Psoas muscle (tissue), 8 donors: ENCODE measurements around the gene SAE1. TPM values are rescaled to one million over a fixed set of nuclear protein-coding genes. Genes with fewer than 3 reads are reported as not detected.
A peak's percentile ranks its signal among the peaks of the same experiment; 100 is the strongest.

Experiments
- ATAC-seq, 4 donors: fragments of 200-7000 bp; cut with Tn5 transposase; one replicate each; pipeline ENCODE4 v1.9.1; 2020; ENCODE audit warnings: moderate library complexity in 3 of 4, mild to moderate bottlenecking in 2 of 4
- DNase-seq, 2 donors: peaks; one replicate each; pipeline ENCODE4 v3.0.0-alpha.2; 2020
- H3K27ac ChIP-seq: fragments of 200-600 bp; one replicate; pipeline ENCODE4 v1.8.0; 2022
- H3K27me3 ChIP-seq, 3 donors: fragments of 200-600 bp in 1 of 3; one replicate each; pipeline versions ENCODE4 v1.6.1 to v1.8.0; 2013 to 2022; ENCODE audit warnings: low read length in 2 of 3, mild to moderate bottlenecking in 2 of 3, moderate library complexity in 1 of 3; ENCODE audit not compliant: insufficient read depth in 3 of 3
- H3K36me3 ChIP-seq, 2 donors: fragments of 200-600 bp in 1 of 2; one replicate each; pipeline versions ENCODE4 v1.6.1 to v1.8.0; 2013 to 2022; ENCODE audit warnings: low read depth in 1 of 2, mild to moderate bottlenecking in 1 of 2, moderate library complexity in 1 of 2; ENCODE audit not compliant: insufficient read depth in 1 of 2
- H3K4me1 ChIP-seq: fragments of 200-600 bp; one replicate; pipeline ENCODE4 v1.8.0; 2022
- H3K4me3 ChIP-seq: fragments of 200-600 bp; one replicate; pipeline ENCODE4 v1.8.0; 2022; ENCODE audit warnings: mild to moderate bottlenecking
- H3K9me3 ChIP-seq: fragments of 200-600 bp; one replicate; pipeline ENCODE4 v1.8.0; 2022
- WGBS, 3 donors: extraction: QIAGEN DNeasy Blood & Tissue Kit; methylation state at CpG; one replicate each; pipeline versions ENCODE4 v1.1.6 to v1.1.7; 2013; 5-methylcytosine and 5-hydroxymethylcytosine counted together
- intact Hi-C, 2 donors: fragments of 100-400 bp; cut with DNase I; formaldehyde crosslinking; loops; one replicate each; pipeline versions ENCODE4 v1.11.0 to v1.14.2; 2022
- polyA plus RNA-seq, 3 donors: library from polyadenylated mRNA; stranded (reverse); fragments of 200-250 nt; gene quantifications; one replicate each; pipeline ENCODE4 v1.2.3, GENCODE V29; 2013
- total RNA-seq, 4 donors: library from RNA; stranded (reverse); fragmentation: NEBNext Ultra II Directional in 2 of 4; extraction: Animal tissue kit (Norgen Biotek cat#: 25700) in 2 of 4; gene quantifications; one replicate each; pipeline versions ENCODE4 v1.2.1 to v1.2.4, GENCODE V29; 2021 to 2023
- TF ChIP-seq, protein P1 (sequence below): fragments of 200-600 bp; IDR thresholded peaks from one replicate; pipeline ENCODE4 v1.8.0; 2022; ENCODE audit warnings: antibody characterized with exemption
- donor health status: healthy with polysubstance abuse.
- donor health status: DM: no; HTN: no; CAD: no; lungs with moderate emphysema.
- donor health status: Bipolar disorder and iron deficiency.
- donor health status: healthy.
- donor health status: DM: yes; HTN: yes; CAD: no.
- donor health status: DM: no; HTN: no; CAD: no.
- donor health status: DM: no; HTN: no; CAD: no.
- donor health status: DM: yes; HTN: yes; CAD: no.

SAE1 gene
- total and polyA plus RNA-seq, 7 donors = 30.7 to 63.4 (median 42.0) TPM

DNA sequence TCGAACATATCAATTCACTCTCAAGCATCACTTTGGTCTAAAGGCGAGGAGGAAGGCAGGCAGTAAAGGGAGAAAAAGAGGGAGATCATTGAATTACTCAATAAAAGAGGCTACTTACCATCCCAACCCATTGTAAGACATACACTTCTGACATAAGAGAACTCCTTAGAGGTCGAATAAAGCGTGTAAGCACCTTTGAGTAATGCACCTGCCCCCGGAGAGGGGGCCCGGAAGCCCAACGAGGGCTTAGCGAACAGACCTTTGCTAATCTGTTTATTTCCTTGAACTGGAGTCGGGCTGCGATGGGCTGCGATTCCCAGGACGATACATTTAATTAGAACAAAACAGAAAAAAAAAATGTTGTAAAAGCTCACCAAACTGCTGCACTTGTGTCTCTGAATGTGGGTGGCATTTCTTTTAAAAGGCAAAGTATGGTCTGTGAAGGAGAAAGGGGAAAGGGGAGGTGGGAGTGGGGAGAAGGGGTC lies 20.1 kb upstream of the SAE1 start:
- no peaks in the 10 kb centered on the region for H3K27me3 ChIP-seq
- no peaks in the 10 kb centered on the region for H3K36me3 ChIP-seq
- peak overlapping the region; percentile 100 for H3K27ac ChIP-seq
- intact Hi-C loops = loop anchor here in 1 of 2 donors (2.0 kb wide), 1 partner anchor 18 kb away; no protein-coding TSS in a partner anchor
- H3K4me1 ChIP-seq = peaks cover 49% of the 10 kb centered on the region
- peak overlapping the region; percentile 97 for H3K4me3 ChIP-seq
- no peaks in the 10 kb centered on the region for H3K9me3 ChIP-seq
- TF ChIP-seq, protein P1, sequence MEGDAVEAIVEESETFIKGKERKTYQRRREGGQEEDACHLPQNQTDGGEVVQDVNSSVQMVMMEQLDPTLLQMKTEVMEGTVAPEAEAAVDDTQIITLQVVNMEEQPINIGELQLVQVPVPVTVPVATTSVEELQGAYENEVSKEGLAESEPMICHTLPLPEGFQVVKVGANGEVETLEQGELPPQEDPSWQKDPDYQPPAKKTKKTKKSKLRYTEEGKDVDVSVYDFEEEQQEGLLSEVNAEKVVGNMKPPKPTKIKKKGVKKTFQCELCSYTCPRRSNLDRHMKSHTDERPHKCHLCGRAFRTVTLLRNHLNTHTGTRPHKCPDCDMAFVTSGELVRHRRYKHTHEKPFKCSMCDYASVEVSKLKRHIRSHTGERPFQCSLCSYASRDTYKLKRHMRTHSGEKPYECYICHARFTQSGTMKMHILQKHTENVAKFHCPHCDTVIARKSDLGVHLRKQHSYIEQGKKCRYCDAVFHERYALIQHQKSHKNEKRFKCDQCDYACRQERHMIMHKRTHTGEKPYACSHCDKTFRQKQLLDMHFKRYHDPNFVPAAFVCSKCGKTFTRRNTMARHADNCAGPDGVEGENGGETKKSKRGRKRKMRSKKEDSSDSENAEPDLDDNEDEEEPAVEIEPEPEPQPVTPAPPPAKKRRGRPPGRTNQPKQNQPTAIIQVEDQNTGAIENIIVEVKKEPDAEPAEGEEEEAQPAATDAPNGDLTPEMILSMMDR = no peak
- no peak for ATAC-seq
- WGBS, 3 donors = 16 to 32% (median 24%) methylated on average over 12 of the region's 12 CpGs
- DNase-seq = no peak

DNA sequence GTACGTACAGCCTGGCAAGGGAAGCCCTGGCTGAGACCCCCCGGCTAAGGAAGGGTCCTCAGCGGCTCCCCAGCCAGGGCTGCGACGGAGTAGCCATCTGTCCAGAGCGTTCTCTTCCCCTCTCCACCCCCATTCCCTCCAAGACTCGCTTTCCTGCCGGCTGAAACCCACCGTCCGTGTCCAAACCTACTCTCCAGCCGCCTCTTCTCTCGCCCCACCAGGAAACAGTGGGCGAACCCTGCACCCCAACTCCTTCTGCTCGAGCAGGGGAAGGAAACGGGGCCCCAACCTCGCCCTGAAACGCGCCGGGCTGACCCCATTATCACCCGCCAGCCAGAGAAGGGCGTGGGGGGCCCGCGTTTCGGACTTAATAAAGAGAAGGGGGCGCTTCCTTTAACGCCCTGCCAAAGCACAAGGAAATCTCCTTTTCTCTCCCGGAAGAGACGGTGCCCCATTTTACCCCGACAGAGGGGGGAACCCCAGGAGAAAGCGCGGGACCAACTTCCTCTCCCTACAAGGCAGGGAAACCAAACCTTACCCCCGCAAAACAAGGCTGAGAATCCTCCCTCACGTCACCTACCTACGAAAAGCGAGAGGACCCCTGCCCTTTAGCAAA lies 19.5 kb upstream of the SAE1 start:
- Histone ChIP-seq H3K4me3 (peak overlapping the region; percentile 97), H3K36me3 (no peaks in the 10 kb centered on the region), H3K4me1 (peaks cover 44% of the 10 kb centered on the region), H3K9me3 (no peaks in the 10 kb centered on the region), H3K27me3 (no peaks in the 10 kb centered on the region), H3K27ac (peak overlapping the region; percentile 100)
- TF ChIP-seq, protein P1 = no peak
- WGBS, 3 donors = 5 to 8% (median 8%) methylated on average over 33 to 35 of the region's 35 CpGs
- no peak for ATAC-seq
- peak in 1 of 2 donors; percentile 63 for DNase-seq
- intact Hi-C loops = loop anchor here in 1 of 2 donors (2.0 kb wide), 1 partner anchor 18 kb away; no protein-coding TSS in a partner anchor

DNA sequence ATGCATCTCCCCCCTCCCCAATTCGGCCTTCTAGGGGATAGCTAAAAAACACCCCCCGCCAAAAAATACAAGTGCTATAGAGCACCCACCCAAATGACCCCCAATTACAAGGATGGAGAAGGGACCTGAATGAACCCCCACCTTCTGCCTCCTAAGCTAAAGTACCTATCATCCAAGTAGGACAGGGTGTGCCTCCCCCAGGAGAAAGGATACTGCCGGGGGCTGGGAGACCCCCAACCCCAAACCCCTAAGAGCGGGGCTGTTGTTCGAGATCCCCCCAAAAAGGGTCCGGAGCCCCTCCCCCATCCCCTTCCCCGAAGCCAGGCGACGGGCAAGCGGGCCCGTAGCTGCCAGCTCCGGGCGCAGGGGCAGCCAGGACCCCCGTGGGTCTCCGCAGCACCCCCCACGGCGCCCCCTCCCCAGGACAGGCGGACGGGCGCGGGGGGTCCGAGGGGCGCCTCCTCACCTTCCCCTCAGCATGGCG lies 18.9 kb upstream of the SAE1 start:
- ATAC-seq (no peak), DNase-seq (no peak)
- Histone ChIP-seq H3K36me3 (no peaks in the 10 kb centered on the region), H3K9me3 (no peaks in the 10 kb centered on the region), H3K4me3 (peak overlapping the region; percentile 97), H3K4me1 (peaks cover 38% of the 10 kb centered on the region), H3K27me3 (no peaks in the 10 kb centered on the region), H3K27ac (peak overlapping the region; percentile 100)
- intact Hi-C loops = loop anchor here in 1 of 2 donors (2.0 kb wide), 1 partner anchor 19 kb away; no protein-coding TSS in a partner anchor
- TF ChIP-seq, protein P1 = no peak
- WGBS, 3 donors = 0 to 1% (median 0%) methylated on average over 15 to 24 of the region's 24 CpGs

DNA sequence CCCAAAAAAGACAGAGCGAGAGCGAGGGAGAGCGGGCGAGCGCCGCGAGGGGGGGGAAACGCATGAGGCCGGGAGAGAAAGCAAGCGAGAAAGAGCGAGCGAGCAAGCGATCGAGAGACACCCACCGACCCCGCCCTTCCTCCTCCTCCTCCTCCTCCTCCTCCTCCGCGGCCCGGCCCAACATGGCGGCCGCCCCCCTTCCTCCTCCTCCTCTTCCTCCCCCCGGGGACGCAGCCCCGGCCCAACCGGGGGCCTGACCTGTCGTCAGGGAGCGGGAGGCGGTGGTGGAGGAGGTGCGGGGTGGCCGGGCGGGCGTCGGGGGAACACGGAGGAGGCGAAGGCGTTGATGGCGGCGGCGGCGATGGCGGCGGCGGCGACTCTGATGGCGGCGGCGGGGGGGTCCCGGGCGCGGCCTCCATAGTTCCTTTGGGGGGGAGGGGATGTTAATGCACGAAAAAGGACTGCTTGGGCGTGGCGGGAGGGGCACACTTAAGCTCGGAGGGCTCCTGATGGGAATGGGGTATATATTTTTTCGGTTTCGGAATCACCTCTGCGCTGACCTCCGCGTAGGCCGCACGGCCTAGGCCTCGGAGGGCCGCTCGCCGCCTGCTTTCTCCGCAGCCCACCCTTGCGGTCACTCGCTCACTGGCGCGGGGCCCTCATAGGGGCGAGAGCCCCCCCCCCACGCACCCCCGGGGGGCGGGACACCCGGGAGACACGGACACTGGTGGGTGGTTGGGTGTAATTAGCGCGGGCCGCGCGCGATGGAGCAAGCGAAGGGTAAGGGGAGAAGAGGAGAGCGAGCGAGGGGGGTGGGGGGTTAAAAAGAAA lies 18.3 kb upstream of the SAE1 start:
- Histone ChIP-seq H3K9me3 (no peaks in the 10 kb centered on the region), H3K27ac (peak overlapping the region; percentile 100), H3K4me3 (peak overlapping the region; percentile 97), H3K27me3 (no peaks in the 10 kb centered on the region), H3K36me3 (no peaks in the 10 kb centered on the region), H3K4me1 (peaks cover 33% of the 10 kb centered on the region)
- intact Hi-C loops = no loop called here
- ATAC-seq (peak; percentile 42 to 59 (median 50)), DNase-seq (peak; percentile 85 to 94)
- 0 to 1% (median 1%) methylated on average over 46 to 81 of the region's 85 CpGs for WGBS, 3 donors
- TF ChIP-seq, protein P1 = no peak
